Gastroesophageal sphincter (tissue), 4 donors: ENCODE results near the gene SYNJ2. TPM values are rescaled to one million over a fixed set of nuclear protein-coding genes. Genes with fewer than 3 reads are reported as not detected.

Experiments used
- ATAC-seq: fragments of 150-250 bp; one replicate; pipeline ENCODE4 v1.9.1; 2016; ENCODE audit warnings: mild to moderate bottlenecking, moderate library complexity
- H3K27ac ChIP-seq, 4 donors: fragments of 200-600 bp; sonication (generic) in 3 of 4; 1 replicate in 3 of 4; 2 replicates in 1 of 4; pipeline ENCODE4 v1.5.1; 2016 to 2019
- H3K27me3 ChIP-seq: fragments of 200-600 bp; sonication (generic); one replicate; pipeline ENCODE4 v1.5.1; 2019
- H3K36me3 ChIP-seq, 2 donors: fragments of 200-600 bp; sonication (generic); one replicate each; pipeline ENCODE4 v1.5.1; 2019; ENCODE audit warnings: control low read depth in 1 of 2
- H3K4me1 ChIP-seq, 3 donors: fragments of 200-600 bp; sonication (generic); 1 replicate in 2 of 3; 2 replicates in 1 of 3; pipeline ENCODE4 v1.5.1; 2016 to 2019; ENCODE audit warnings: control low read depth in 2 of 3
- H3K4me3 ChIP-seq, 2 donors: fragments of 200-600 bp; sonication (generic); one replicate each; pipeline ENCODE4 v1.5.1; 2019; ENCODE audit warnings: mild to moderate bottlenecking in 1 of 2, moderate library complexity in 1 of 2
- H3K9me3 ChIP-seq, 3 donors: fragments of 200-600 bp; sonication (generic); one replicate each; pipeline ENCODE4 v1.5.1; 2017 to 2019; ENCODE audit warnings: control low read depth in 2 of 3
- CTCF ChIP-seq, 4 experiments: fragments of 200-600 bp in 2 of 4; fragments of 450-650 bp in 2 of 4; sonication (generic) in 1 of 4; IDR thresholded peaks; one replicate each; pipeline ENCODE4 v1.5.1; 2017 to 2019; ENCODE audit warnings: antibody characterized with exemption in 4 of 4, mild to moderate bottlenecking in 2 of 4, moderate library complexity in 2 of 4
- EP300 ChIP-seq: sonication (generic); formaldehyde crosslinking; IDR thresholded peaks from one replicate; pipeline ENCODE4 v1.6.1; 2017; ENCODE audit warnings: antibody characterized with exemption, mild to moderate bottlenecking
- POLR2A ChIP-seq, 2 donors: fragments of 450-650 bp; IDR thresholded peaks; one replicate each; pipeline ENCODE4 v1.6.1; 2017; ENCODE audit warnings: antibody characterized with exemption in 2 of 2, mild to moderate bottlenecking in 2 of 2, moderate library complexity in 1 of 2
- POLR2AphosphoS5 ChIP-seq: sonication (generic); formaldehyde crosslinking; IDR thresholded peaks from one replicate; pipeline ENCODE4 v1.6.1; 2017; ENCODE audit warnings: antibody characterized with exemption
- WGBS, 2 donors: methylation state at CpG; one replicate each; pipeline ENCODE4 v1.1.5; 2018; ENCODE audit warnings: low coverage in 1 of 2; 5-methylcytosine and 5-hydroxymethylcytosine counted together
- total RNA-seq, 4 donors: library from RNA; depleted of rRNA; stranded (reverse); fragments of >200 nt; gene quantifications; one replicate each; pipeline ENCODE4 v1.1.0, GENCODE V29; 2016

SYNJ2 gene
- total RNA-seq, 4 donors from 2014 or later = 19.9 to 27.9 (median 21.6) TPM

- no peak for ATAC-seq
- peaks cover 0 to 87% of the 10 kb centered on the region in 2 donors for H3K36me3 ChIP-seq
- no peak overlapping the region for H3K4me3 ChIP-seq
- H3K27me3 ChIP-seq = no peaks in the 10 kb centered on the region
- WGBS, 2 donors = 93 to 94% methylated on average over 6 to 14 of the region's 23 CpGs
- TF ChIP-seq POLR2A (IDR thresholded peaks at IDR 0.05) (no peak), CTCF (IDR thresholded peaks at IDR 0.05) (no peak), POLR2AphosphoS5 (no peak), EP300 (no peak)
- H3K9me3 ChIP-seq = no peaks in the 10 kb centered on the region
- H3K27ac ChIP-seq = no peak overlapping the region
- H3K4me1 ChIP-seq = peaks cover 0 to 13% (median under 1%) of the 10 kb centered on the region in 3 donors
Measured at GRCh38 chr6:158066136-158066781, 84.6 kb downstream of the SYNJ2 start.

GRCh38 chr6:158067436-158068015 lies 85.9 kb downstream of the SYNJ2 start:
- peaks cover 0 to 81% of the 10 kb centered on the region in 2 donors for H3K36me3 ChIP-seq

GRCh38 chr6:158068156-158068892 lies 86.7 kb downstream of the SYNJ2 start:
- Histone ChIP-seq H3K4me1 (peaks cover 0 to 21% (median 0%) of the 10 kb centered on the region in 3 donors), H3K27ac (peak overlapping the region in 3 of 4 donors; percentile 6 to 40 (median 22)), H3K36me3 (peaks cover 0 to 78% of the 10 kb centered on the region in 2 donors), H3K27me3 (no peaks in the 10 kb centered on the region), H3K9me3 (no peaks in the 10 kb centered on the region), H3K4me3 (no peak overlapping the region)
- 92 to 100% methylated on average over 1 to 2 of the region's 10 CpGs for WGBS, 2 donors
- TF ChIP-seq POLR2A (IDR thresholded peaks at IDR 0.05) (no peak), EP300 (no peak), POLR2AphosphoS5 (no peak), CTCF (IDR thresholded peaks at IDR 0.05) (no peak)
- ATAC-seq = no peak

More at GRCh38 chr6:158067436-158068015, 85.9 kb downstream of the SYNJ2 start:
- 89 to 100% methylated on average over 3 to 4 of the region's 10 CpGs for WGBS, 2 donors
- H3K9me3 ChIP-seq = no peaks in the 10 kb centered on the region
- no peak for ATAC-seq
- TF ChIP-seq POLR2A (IDR thresholded peaks at IDR 0.05) (no peak), CTCF (IDR thresholded peaks at IDR 0.05) (no peak), POLR2AphosphoS5 (no peak), EP300 (no peak)
- no peak overlapping the region for H3K4me3 ChIP-seq
- peaks cover 0 to 21% (median 0%) of the 10 kb centered on the region in 3 donors for H3K4me1 ChIP-seq
- H3K27ac ChIP-seq = no peak overlapping the region
- no peaks in the 10 kb centered on the region for H3K27me3 ChIP-seq

GRCh38 chr6:158068893-158069799 lies 87.5 kb downstream of the SYNJ2 start:
- peak; percentile 64 for ATAC-seq
- H3K27me3 ChIP-seq = no peaks in the 10 kb centered on the region
- no peak for TF ChIP-seq CTCF (IDR thresholded peaks at IDR 0.05)
- TF ChIP-seq POLR2AphosphoS5 = peak; percentile 25
- H3K36me3 ChIP-seq = peaks cover 0 to 79% of the 10 kb centered on the region in 2 donors
- 70 to 77% methylated on average over 10 to 12 of the region's 14 CpGs for WGBS, 2 donors
- H3K4me3 ChIP-seq = no peak overlapping the region
- H3K9me3 ChIP-seq = no peaks in the 10 kb centered on the region
- H3K4me1 ChIP-seq = peaks cover 0 to 21% (median 0%) of the 10 kb centered on the region in 3 donors
- H3K27ac ChIP-seq = peak overlapping the region in 3 of 4 donors; percentile 35 to 63 (median 40)
